T-helper 2 cell treated with Interferon-gamma antibody and Interleukin-4, amounts not matched to agents 100 ng/mL and 5 ng/mL, for 36 hours (primary cell): ENCODE data around the gene RASSF5. TPM values are rescaled to one million over a fixed set of nuclear protein-coding genes. Genes with fewer than 3 reads are reported as not detected.
"Not testable (repeated sequence)": the region's sequence is repeated elsewhere in the genome, so short reads cannot be mapped to it uniquely, and the experiment has no call there.

Experiments
- intact Hi-C: fragments of 100-400 bp; cut with micrococcal nuclease; formaldehyde crosslinking; loops from one replicate; pipeline ENCODE4 v1.15.1; 2023
- total RNA-seq: library from RNA; stranded (reverse); gene quantifications from 2 replicates; pipeline ENCODE4 v1.2.3, GENCODE V29; 2022

RASSF5 gene
- total RNA-seq, 1 donor from 2014 or later = 199 TPM

- intact Hi-C loops = no loop called here
These were observed 58.7 kb downstream of the RASSF5 start for GRCh38 chr1:206565995-206566394.

- intact Hi-C loops = no loop called here
These were observed 59.7 kb downstream of the RASSF5 start for GRCh38 chr1:206566999-206567398.

- intact Hi-C loops = no loop called here
These were observed 60.9 kb downstream of the RASSF5 start for GRCh38 chr1:206568256-206568655.

GRCh38 chr1:206568779-206569352 lies 61.5 kb downstream of the RASSF5 start:
- intact Hi-C loops = no loop called here

GRCh38 chr1:206569556-206569955 lies 62.2 kb downstream of the RASSF5 start:
- intact Hi-C loops = no loop called here

- intact Hi-C loops = no loop called here
These were observed 63.2 kb downstream of the RASSF5 start for GRCh38 chr1:206570529-206570928.

GRCh38 chr1:206572835-206573234 lies 65.5 kb downstream of the RASSF5 start:
- intact Hi-C loops = no loop called here

- intact Hi-C loops = no loop called here
These were observed 66.0 kb downstream of the RASSF5 start for GRCh38 chr1:206573319-206573718.

- intact Hi-C loops = no loop called here
These were observed 66.4 kb downstream of the RASSF5 start for GRCh38 chr1:206573762-206574161.

- intact Hi-C loops = loop anchor here (1.0 to 5.0 kb wide), 6 partner anchors 8 to 103 kb away; partner anchors contain the start of gene IKBKE
These were observed 68.0 kb downstream of the RASSF5 start for GRCh38 chr1:206575165-206575893.

GRCh38 chr1:206575894-206576737 lies 68.8 kb downstream of the RASSF5 start:
- intact Hi-C loops = loop anchor here (1.0 to 5.0 kb wide), 6 partner anchors 7 to 104 kb away; partner anchors contain the start of gene IKBKE

GRCh38 chr1:206577626-206578025 lies 70.3 kb downstream of the RASSF5 start:
- intact Hi-C loops = loop anchor here (5.0 kb wide), 1 partner anchor 105 kb away; the partner anchor contains the start of gene IKBKE

GRCh38 chr1:206578068-206578977 lies 71.0 kb downstream of the RASSF5 start:
- intact Hi-C loops = loop anchor here (5.0 kb wide), 1 partner anchor 106 kb away; the partner anchor contains the start of gene IKBKE

GRCh38 chr1:206578978-206579374 lies 71.6 kb downstream of the RASSF5 start:
- intact Hi-C loops = loop anchor here (5.0 kb wide), 1 partner anchor 107 kb away; the partner anchor contains the start of gene IKBKE

- intact Hi-C loops = loop anchor here (1.0 to 5.0 kb wide), 4 partner anchors 10 to 108 kb away; partner anchors contain the start of gene IKBKE
These were observed 72.6 kb downstream of the RASSF5 start for GRCh38 chr1:206579747-206580437.

GRCh38 chr1:206580438-206581113 lies 73.2 kb downstream of the RASSF5 start:
- intact Hi-C loops = loop anchor here (1.0 kb wide), 3 partner anchors 10 to 28 kb away; no protein-coding TSS in a partner anchor

GRCh38 chr1:206581114-206581497 lies 73.8 kb downstream of the RASSF5 start:
- intact Hi-C loops = not testable (repeated sequence)

GRCh38 chr1:206581571-206581981 lies 74.2 kb downstream of the RASSF5 start:
- intact Hi-C loops = no loop called here

- intact Hi-C loops = no loop called here
These were observed 75.2 kb downstream of the RASSF5 start for GRCh38 chr1:206582537-206582936.
